Chondrocyte (in vitro differentiated cells): ENCODE results near the gene ECEL1. TPM values are rescaled to one million over a fixed set of nuclear protein-coding genes. Genes with fewer than 3 reads are reported as not detected.

ENCODE experiments used
- DNase-seq: peaks from one replicate; pipeline ENCODE4 v3.0.0; 2021; ENCODE audit warnings: mixed read lengths, low spot score
- H3K27ac Mint-ChIP-seq: one replicate; pipeline ENCODE4 v1.8.0; 2021; ENCODE audit warnings: mild to moderate bottlenecking, moderate library complexity, mixed read lengths; ENCODE audit not compliant: unreplicated experiment
- H3K27me3 Mint-ChIP-seq: 2 replicates; pipeline ENCODE4 v1.8.0; 2021; ENCODE audit warnings: low read depth, mixed read lengths
- H3K36me3 Mint-ChIP-seq: 2 replicates; pipeline ENCODE4 v1.8.0; 2021; ENCODE audit warnings: low read depth, mixed read lengths
- H3K4me1 Mint-ChIP-seq: 2 replicates; pipeline ENCODE4 v1.8.0; 2021; ENCODE audit warnings: low read depth, mild to moderate bottlenecking, mixed read lengths
- H3K4me3 Mint-ChIP-seq: one replicate; pipeline ENCODE4 v1.8.0; 2021; ENCODE audit warnings: mild to moderate bottlenecking, moderate library complexity, mixed read lengths; ENCODE audit not compliant: unreplicated experiment
- H3K9me3 Mint-ChIP-seq: 2 replicates; pipeline ENCODE4 v1.8.0; 2021; ENCODE audit warnings: low read depth, mixed read lengths
- total RNA-seq: library from RNA; stranded (reverse); gene quantifications from 3 replicates; pipeline ENCODE4 v1.2.1, GENCODE V29; 2021
- TF ChIP-seq, protein P1 (sequence below): fragments of 200-600 bp; sonication (generic); IDR thresholded peaks from 2 replicates; pipeline ENCODE4 v1.5.0; 2021; ENCODE audit warnings: antibody characterized with exemption, mild to moderate bottlenecking, moderate library complexity

ECEL1 gene
- total RNA-seq, 1 donor from 2014 or later: 0.12 TPM

- no peaks in the 10 kb centered on the region for H3K9me3 Mint-ChIP-seq
- H3K27me3 Mint-ChIP-seq: peaks cover 12% of the 10 kb centered on the region
- no peak overlapping the region for H3K4me3 Mint-ChIP-seq
- TF ChIP-seq, protein P1, sequence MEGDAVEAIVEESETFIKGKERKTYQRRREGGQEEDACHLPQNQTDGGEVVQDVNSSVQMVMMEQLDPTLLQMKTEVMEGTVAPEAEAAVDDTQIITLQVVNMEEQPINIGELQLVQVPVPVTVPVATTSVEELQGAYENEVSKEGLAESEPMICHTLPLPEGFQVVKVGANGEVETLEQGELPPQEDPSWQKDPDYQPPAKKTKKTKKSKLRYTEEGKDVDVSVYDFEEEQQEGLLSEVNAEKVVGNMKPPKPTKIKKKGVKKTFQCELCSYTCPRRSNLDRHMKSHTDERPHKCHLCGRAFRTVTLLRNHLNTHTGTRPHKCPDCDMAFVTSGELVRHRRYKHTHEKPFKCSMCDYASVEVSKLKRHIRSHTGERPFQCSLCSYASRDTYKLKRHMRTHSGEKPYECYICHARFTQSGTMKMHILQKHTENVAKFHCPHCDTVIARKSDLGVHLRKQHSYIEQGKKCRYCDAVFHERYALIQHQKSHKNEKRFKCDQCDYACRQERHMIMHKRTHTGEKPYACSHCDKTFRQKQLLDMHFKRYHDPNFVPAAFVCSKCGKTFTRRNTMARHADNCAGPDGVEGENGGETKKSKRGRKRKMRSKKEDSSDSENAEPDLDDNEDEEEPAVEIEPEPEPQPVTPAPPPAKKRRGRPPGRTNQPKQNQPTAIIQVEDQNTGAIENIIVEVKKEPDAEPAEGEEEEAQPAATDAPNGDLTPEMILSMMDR: no peak
- H3K36me3 Mint-ChIP-seq: no peaks in the 10 kb centered on the region
- H3K27ac Mint-ChIP-seq: no peak overlapping the region
- H3K4me1 Mint-ChIP-seq: no peaks in the 10 kb centered on the region
- no peak for DNase-seq
Observed at GRCh38 chr2:232438091-232438490, 49.5 kb downstream of the ECEL1 start.

DNA sequence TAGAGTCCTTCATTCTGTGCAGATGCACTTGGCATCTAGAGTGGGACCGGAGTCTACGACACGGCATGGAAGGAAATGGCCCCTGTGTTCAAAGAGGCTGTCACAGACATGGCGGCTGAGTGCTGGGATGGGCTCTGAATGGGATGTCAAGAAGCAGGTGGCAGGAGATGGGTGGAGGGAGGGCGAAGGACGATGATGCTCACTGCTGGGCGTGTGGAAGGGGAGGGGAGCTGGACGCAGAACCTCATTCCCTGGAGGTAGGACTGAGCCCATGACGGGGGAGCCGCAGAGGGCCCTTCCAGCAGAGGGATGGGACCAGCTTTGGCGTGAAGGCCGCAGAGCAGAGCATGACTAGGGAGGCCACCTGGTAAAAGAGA is 50.5 kb downstream of the ECEL1 start:
- Mint-ChIP-seq H3K4me1 (no peaks in the 10 kb centered on the region), H3K27ac (no peak overlapping the region), H3K4me3 (no peak overlapping the region), H3K27me3 (peaks cover 12% of the 10 kb centered on the region), H3K36me3 (no peaks in the 10 kb centered on the region), H3K9me3 (no peaks in the 10 kb centered on the region)
- DNase-seq: no peak
- TF ChIP-seq, protein P1: no peak

DNA sequence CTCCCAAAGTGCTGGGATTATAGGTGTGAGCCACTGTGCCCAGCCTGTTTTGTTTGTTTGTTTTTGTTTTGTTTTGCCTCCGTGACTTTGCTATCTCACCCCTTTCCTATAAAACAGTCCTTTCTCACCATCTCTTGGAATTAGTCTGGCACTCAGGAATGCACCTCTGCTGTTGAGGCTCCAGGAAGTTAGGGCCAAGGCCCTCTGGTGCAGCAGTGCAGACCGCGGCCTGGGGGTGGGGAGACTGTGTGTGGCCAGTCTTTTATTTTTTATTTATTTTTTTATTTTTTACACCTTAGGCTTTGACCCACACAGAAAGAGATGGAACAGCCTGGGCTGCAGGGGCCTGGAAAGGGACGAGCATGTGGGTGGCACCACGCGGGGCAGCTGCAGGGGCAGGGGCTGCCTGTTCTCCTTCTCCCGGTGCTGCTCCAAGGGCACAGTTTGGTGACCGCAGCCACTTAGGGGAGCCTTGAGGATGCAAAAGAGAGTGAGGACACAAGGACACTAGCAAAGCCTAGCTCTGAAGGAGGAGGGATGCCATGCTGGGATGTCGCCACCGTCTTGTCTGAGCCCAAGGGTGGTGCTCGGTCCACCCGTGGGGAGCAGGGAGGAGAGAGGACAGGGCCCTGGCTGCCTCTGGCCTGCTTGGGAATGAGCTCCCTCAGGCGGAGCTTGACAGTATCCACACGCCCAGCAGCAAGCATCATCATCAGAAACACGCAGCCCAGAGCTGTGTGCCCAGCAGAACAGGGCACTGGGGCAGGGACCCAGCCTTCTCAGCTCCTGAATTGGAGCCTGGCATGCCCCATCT is 51.0 kb downstream of the ECEL1 start:
- peaks cover 11% of the 10 kb centered on the region for H3K27me3 Mint-ChIP-seq
- no peaks in the 10 kb centered on the region for H3K4me1 Mint-ChIP-seq
- no peaks in the 10 kb centered on the region for H3K9me3 Mint-ChIP-seq
- H3K4me3 Mint-ChIP-seq: no peak overlapping the region
- H3K27ac Mint-ChIP-seq: no peak overlapping the region
- H3K36me3 Mint-ChIP-seq: no peaks in the 10 kb centered on the region
- TF ChIP-seq, protein P1: no peak
- DNase-seq: no peak

- Mint-ChIP-seq H3K4me1 (no peaks in the 10 kb centered on the region), H3K27me3 (peaks cover 11% of the 10 kb centered on the region), H3K27ac (no peak overlapping the region), H3K9me3 (no peaks in the 10 kb centered on the region), H3K36me3 (no peaks in the 10 kb centered on the region), H3K4me3 (no peak overlapping the region)
- TF ChIP-seq, protein P1: no peak
- DNase-seq: no peak
Observed at GRCh38 chr2:232435805-232436204, 51.8 kb downstream of the ECEL1 start.

DNA sequence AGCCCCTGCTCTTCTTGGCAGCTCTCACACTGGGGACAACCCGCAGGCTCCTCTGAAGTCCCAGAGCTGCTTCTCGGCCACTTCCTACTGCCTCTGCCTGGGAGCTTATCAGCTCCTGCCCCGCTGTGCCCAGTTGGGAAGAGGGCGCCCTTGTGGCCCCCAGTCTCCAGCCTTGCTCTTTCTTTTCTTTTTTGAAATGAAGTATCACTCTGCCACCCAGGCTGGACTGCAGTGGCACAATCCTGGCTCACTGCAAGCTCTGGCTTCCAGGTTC is 52.3 kb downstream of the ECEL1 start:
- Mint-ChIP-seq H3K27ac (no peak overlapping the region), H3K9me3 (no peaks in the 10 kb centered on the region), H3K4me1 (no peaks in the 10 kb centered on the region), H3K27me3 (peaks cover 11% of the 10 kb centered on the region), H3K4me3 (no peak overlapping the region), H3K36me3 (no peaks in the 10 kb centered on the region)
- TF ChIP-seq, protein P1: no peak
- no peak for DNase-seq
